Upper lobe of left lung (tissue), 6 donors: ENCODE data around the gene ZC3H12C. TPM values are rescaled to one million over a fixed set of nuclear protein-coding genes. Genes with fewer than 3 reads are reported as not detected.
"Not testable (repeated sequence)": the region's sequence is repeated elsewhere in the genome, so short reads cannot be mapped to it uniquely, and the experiment has no call there.

Source experiments
- ATAC-seq, 2 donors: fragments of 200-7000 bp; cut with Tn5 transposase; one replicate each; pipeline ENCODE4 v1.9.1; 2022; ENCODE audit warnings: mild to moderate bottlenecking in 2 of 2, moderate library complexity in 2 of 2; ENCODE audit not compliant: low FRiP score in 2 of 2
- DNase-seq, 2 donors: peaks; one replicate each; pipeline ENCODE4 v3.0.0-alpha.2; 2019 to 2020
- H3K27ac ChIP-seq, 4 donors: fragments of 200-600 bp; sonication (generic); one replicate each; pipeline ENCODE4 v1.5.1; 2016 to 2019
- H3K27me3 ChIP-seq, 4 donors: fragments of 200-600 bp; sonication (generic); one replicate each; pipeline ENCODE4 v1.5.1; 2017 to 2019
- H3K36me3 ChIP-seq, 4 donors: fragments of 200-600 bp; sonication (generic); one replicate each; pipeline ENCODE4 v1.5.1; 2016 to 2019
- H3K4me1 ChIP-seq, 4 donors: fragments of 200-600 bp; sonication (generic); one replicate each; pipeline ENCODE4 v1.5.1; 2018 to 2019
- H3K4me3 ChIP-seq, 4 donors: fragments of 200-600 bp; sonication (generic); one replicate each; pipeline ENCODE4 v1.5.1; 2017 to 2019; ENCODE audit warnings: mild to moderate bottlenecking in 2 of 4, moderate library complexity in 1 of 4
- H3K9me3 ChIP-seq, 4 donors: fragments of 200-600 bp; sonication (generic); one replicate each; pipeline ENCODE4 v1.5.1; 2018 to 2019
- CTCF ChIP-seq, 6 experiments: fragments of 450-650 bp in 4 of 6; fragments of 200-600 bp in 2 of 6; sonication (generic) in 2 of 6; IDR thresholded peaks; one replicate each; pipeline ENCODE4 v1.5.1; 2016 to 2019; ENCODE audit warnings: antibody characterized with exemption in 6 of 6
- EP300 ChIP-seq, 4 donors: sonication (generic); formaldehyde crosslinking; IDR thresholded peaks; one replicate each; pipeline ENCODE4 v1.5.1; 2017; ENCODE audit warnings: antibody characterized with exemption in 4 of 4, control low read depth in 2 of 4
- POLR2A ChIP-seq, 4 donors: fragments of 450-650 bp; IDR thresholded peaks; one replicate each; pipeline ENCODE4 v1.5.1; 2016 to 2017; ENCODE audit warnings: antibody characterized with exemption in 4 of 4, mild to moderate bottlenecking in 2 of 4
- POLR2AphosphoS5 ChIP-seq, 2 donors: sonication (generic); formaldehyde crosslinking; IDR thresholded peaks; one replicate each; pipeline ENCODE4 v1.5.1; 2017; ENCODE audit warnings: antibody characterized with exemption in 2 of 2
- WGBS, 2 donors: methylation state at CpG; one replicate each; pipeline ENCODE4 v1.1.5; 2017 to 2018; 5-methylcytosine and 5-hydroxymethylcytosine counted together
- total RNA-seq, 6 donors: library from RNA; depleted of rRNA in 4 of 6; stranded (reverse); fragments of >200 nt in 4 of 6; gene quantifications; one replicate each; pipeline versions ENCODE4 v1.1.0 to v1.2.1, GENCODE V29; 2016 to 2021
- donor health status: DM: no; HTN: no; CAD: no; lungs with moderate emphysema.
- donor health status: DM: no; HTN: yes; CAD: no; lungs with severe emphysema.

The ZC3H12C gene
- total RNA-seq, 6 donors from 2014 or later, result 5.5 to 24.5 (median 14.6) TPM

- no peaks in the 10 kb centered on the region for H3K27me3 ChIP-seq
- no peak for ATAC-seq
- no peak overlapping the region for H3K27ac ChIP-seq
- WGBS, 2 donors, result 88 to 95% methylated on average over 1 of the region's 1 CpG
- no peaks in the 10 kb centered on the region for H3K4me1 ChIP-seq
- no peaks in the 10 kb centered on the region for H3K9me3 ChIP-seq
- DNase-seq, result no peak
- no peaks in the 10 kb centered on the region for H3K36me3 ChIP-seq
- H3K4me3 ChIP-seq, result no peak overlapping the region
- TF ChIP-seq POLR2A (IDR thresholded peaks at IDR 0.05) (no peak), POLR2AphosphoS5 (IDR thresholded peaks at IDR 0.05) (no peak), CTCF (IDR thresholded peaks at IDR 0.05) (no peak), EP300 (IDR thresholded peaks at IDR 0.05) (no peak)
Measured at GRCh38 chr11:110190885-110191284, 97.7 kb downstream of the ZC3H12C start.

- DNase-seq, result not testable (repeated sequence)
Measured at GRCh38 chr11:110192604-110193282, 99.6 kb downstream of the ZC3H12C start.

GRCh38 chr11:110194211-110194766, 101.1 kb downstream of the ZC3H12C start:
- DNase-seq (peak in 1 of 2 donors; percentile 44), ATAC-seq (peak in 1 of 2 donors; percentile 52)
- H3K4me1 ChIP-seq, H3K36me3 ChIP-seq, H3K9me3 ChIP-seq, H3K27me3 ChIP-seq, H3K4me3 ChIP-seq: not testable (repeated sequence)
- peak in 1 of 4 donors; percentile 18 for TF ChIP-seq EP300 (IDR thresholded peaks at IDR 0.05)
- WGBS, 2 donors, result 57 to 74% methylated on average over 10 of the region's 10 CpGs
- H3K27ac ChIP-seq, result peak overlapping the region in 1 of 4 donors; percentile 59

More at GRCh38 chr11:110192604-110193282, 99.6 kb downstream of the ZC3H12C start:
- 84 to 88% methylated on average over 4 of the region's 4 CpGs for WGBS, 2 donors
- not testable (repeated sequence) for H3K9me3 ChIP-seq, ATAC-seq, H3K4me3 ChIP-seq, H3K4me1 ChIP-seq, H3K27me3 ChIP-seq, H3K27ac ChIP-seq, H3K36me3 ChIP-seq

- Histone ChIP-seq H3K27ac (no peak overlapping the region), H3K9me3 (no peaks in the 10 kb centered on the region), H3K27me3 (no peaks in the 10 kb centered on the region), H3K4me1 (no peaks in the 10 kb centered on the region), H3K36me3 (no peaks in the 10 kb centered on the region), H3K4me3 (no peak overlapping the region)
- WGBS, 2 donors, result 89 to 91% methylated on average over 5 of the region's 5 CpGs
- peak in 1 of 2 donors; percentile 65 for ATAC-seq
- TF ChIP-seq POLR2AphosphoS5 (IDR thresholded peaks at IDR 0.05) (no peak), CTCF (IDR thresholded peaks at IDR 0.05) (no peak), EP300 (IDR thresholded peaks at IDR 0.05) (no peak), POLR2A (IDR thresholded peaks at IDR 0.05) (no peak)
- no peak for DNase-seq
Measured at GRCh38 chr11:110196241-110196754, 103.1 kb downstream of the ZC3H12C start.

- 77 to 85% methylated on average over 8 to 9 of the region's 9 CpGs for WGBS, 2 donors
- Histone ChIP-seq H3K4me1 (no peaks in the 10 kb centered on the region), H3K27ac (no peak overlapping the region), H3K36me3 (no peaks in the 10 kb centered on the region), H3K4me3 (no peak overlapping the region), H3K9me3 (no peaks in the 10 kb centered on the region), H3K27me3 (no peaks in the 10 kb centered on the region)
- TF ChIP-seq EP300 (IDR thresholded peaks at IDR 0.05), result no peak
- TF ChIP-seq POLR2A (IDR thresholded peaks at IDR 0.05), result no peak
- TF ChIP-seq CTCF (IDR thresholded peaks at IDR 0.05), result no peak
- TF ChIP-seq POLR2AphosphoS5 (IDR thresholded peaks at IDR 0.05), result no peak
- DNase-seq, result no peak
- ATAC-seq, result no peak
Measured at GRCh38 chr11:110196884-110197420, 103.8 kb downstream of the ZC3H12C start.
